H9 (cell line): ENCODE data around the gene TRIM69. TPM values are rescaled to one million over a fixed set of nuclear protein-coding genes. Genes with fewer than 3 reads are reported as not detected.

Source experiments
- DNase-seq: peaks from one replicate; pipeline ENCODE4 v3.0.0-alpha.2; 2017
- H2AFZ ChIP-seq: one replicate; pipeline ENCODE4 v1.6.1; 2013; ENCODE audit warnings: mild to moderate bottlenecking, low read length, control low read depth, moderate library complexity
- H2AK5ac ChIP-seq: 2 replicates; pipeline ENCODE4 v1.6.1; 2013; ENCODE audit warnings: low read length, control low read depth, mixed read lengths; ENCODE audit not compliant: insufficient read length
- H2BK120ac ChIP-seq: one replicate; pipeline ENCODE4 v1.6.1; 2013; ENCODE audit warnings: low read depth, mild to moderate bottlenecking, low read length, control low read depth, inconsistent platforms; ENCODE audit not compliant: poor library complexity, severe bottlenecking
- H2BK12ac ChIP-seq: 2 replicates; pipeline ENCODE4 v1.6.1; 2013; ENCODE audit warnings: low read length, control low read depth, mixed read lengths, low read depth; ENCODE audit not compliant: insufficient read length
- H2BK15ac ChIP-seq: 2 replicates; pipeline ENCODE4 v1.6.1; 2013; ENCODE audit warnings: low read depth, low read length, control low read depth
- H2BK20ac ChIP-seq: one replicate; pipeline ENCODE4 v1.6.1; 2013; ENCODE audit warnings: low read depth, mild to moderate bottlenecking, low read length, control low read depth, inconsistent platforms; ENCODE audit not compliant: poor library complexity, severe bottlenecking
- H2BK5ac ChIP-seq: 2 replicates; pipeline ENCODE4 v1.6.1; 2013; ENCODE audit warnings: low read length, control low read depth, mixed read lengths; ENCODE audit not compliant: insufficient read length
- H3K14ac ChIP-seq: 2 replicates; pipeline ENCODE4 v1.6.1; 2013; ENCODE audit warnings: low read length, control low read depth; ENCODE audit not compliant: insufficient read depth
- H3K18ac ChIP-seq: 2 replicates; pipeline ENCODE4 v1.6.1; 2013; ENCODE audit warnings: low read depth, mild to moderate bottlenecking, mixed read lengths, low read length, control low read depth; ENCODE audit not compliant: insufficient read length
- H3K23ac ChIP-seq: 2 replicates; pipeline ENCODE4 v1.6.1; 2013; ENCODE audit warnings: low read length, control low read depth, mixed read lengths, low read depth; ENCODE audit not compliant: insufficient read length
- H3K23me2 ChIP-seq: 2 replicates; pipeline ENCODE4 v1.6.1; 2013; ENCODE audit warnings: low read depth, mild to moderate bottlenecking, mixed read lengths, low read length, control low read depth; ENCODE audit not compliant: insufficient read length, poor library complexity, severe bottlenecking
- H3K27ac ChIP-seq: 2 replicates; pipeline ENCODE4 v1.5.1; 2013; ENCODE audit warnings: low read length, control low read depth, mixed read lengths, low read depth; ENCODE audit not compliant: insufficient read length
- H3K27me3 ChIP-seq: 2 replicates; pipeline ENCODE4 v1.6.1; 2013; ENCODE audit warnings: low read length, control low read depth, inconsistent platforms; ENCODE audit not compliant: insufficient read depth
- H3K4ac ChIP-seq: 2 replicates; pipeline ENCODE4 v1.6.1; 2013; ENCODE audit warnings: low read depth, mild to moderate bottlenecking, control low read depth, inconsistent platforms, low read length, moderate library complexity
- H3K4me1 ChIP-seq: 2 replicates; pipeline ENCODE4 v1.6.1; 2013; ENCODE audit warnings: low read length, control low read depth, inconsistent platforms; ENCODE audit not compliant: insufficient read depth
- H3K4me2 ChIP-seq: 2 replicates; pipeline ENCODE4 v1.6.1; 2013; ENCODE audit warnings: low read length, control low read depth, mixed read lengths; ENCODE audit not compliant: insufficient read length, insufficient read depth
- H3K56ac ChIP-seq: 2 replicates; pipeline ENCODE4 v1.6.1; 2013; ENCODE audit warnings: low read depth, mild to moderate bottlenecking, mixed read lengths, low read length, control low read depth; ENCODE audit not compliant: insufficient read length
- H3K79me1 ChIP-seq: 2 replicates; pipeline ENCODE4 v1.6.1; 2013; ENCODE audit warnings: low read depth, mild to moderate bottlenecking, moderate library complexity, low read length, control low read depth, inconsistent platforms; ENCODE audit not compliant: insufficient read depth, poor library complexity, severe bottlenecking
- H3K79me2 ChIP-seq: 2 replicates; pipeline ENCODE4 v1.6.1; 2013; ENCODE audit warnings: low read length, control low read depth, inconsistent platforms; ENCODE audit not compliant: insufficient read depth
- H3K9ac ChIP-seq: 2 replicates; pipeline ENCODE4 v1.6.1; 2013; ENCODE audit warnings: low read length, control low read depth, mixed read lengths; ENCODE audit not compliant: insufficient read length; ENCODE audit errors: extremely low read depth
- H3K9me3 ChIP-seq: one replicate; pipeline ENCODE4 v1.6.1; 2013; ENCODE audit warnings: low read depth, low read length, inconsistent platforms; ENCODE audit not compliant: control insufficient read depth
- H3T11ph ChIP-seq: one replicate; pipeline ENCODE4 v1.6.1; 2013; ENCODE audit warnings: mild to moderate bottlenecking, low read length, control low read depth, inconsistent platforms
- H4K20me1 ChIP-seq: one replicate; pipeline ENCODE4 v1.6.1; 2013; ENCODE audit not compliant: control insufficient read depth, insufficient read length, insufficient read depth
- H4K5ac ChIP-seq: 2 replicates; pipeline ENCODE4 v1.6.1; 2013; ENCODE audit warnings: low read depth, mild to moderate bottlenecking, mixed read lengths, low read length, control low read depth; ENCODE audit not compliant: insufficient read length
- H4K8ac ChIP-seq: replicated peaks from 2 replicates; pipeline ENCODE4 v1.6.1; 2013; ENCODE audit warnings: low read length, control low read depth, mixed read lengths, low read depth; ENCODE audit not compliant: insufficient read length
- H4K91ac ChIP-seq: 2 replicates; pipeline ENCODE4 v1.6.1; 2013; ENCODE audit warnings: low read depth, mild to moderate bottlenecking, moderate library complexity, mixed read lengths, low read length, control low read depth; ENCODE audit not compliant: insufficient read length
- H3K27ac Mint-ChIP-seq, 3 experiments: 2 replicates in 2 of 3; 3 replicates in 1 of 3; pipeline ENCODE4 v1.8.0; 2020 to 2021; ENCODE audit warnings: mixed read lengths in 3 of 3, mild to moderate bottlenecking in 1 of 3, moderate library complexity in 1 of 3
- H3K27me3 Mint-ChIP-seq: 2 replicates; pipeline ENCODE4 v1.8.0; 2021; ENCODE audit warnings: low read depth, mild to moderate bottlenecking, moderate library complexity, mixed read lengths
- H3K36me3 Mint-ChIP-seq, 3 experiments: 2 replicates in 2 of 3; 3 replicates in 1 of 3; pipeline ENCODE4 v1.8.0; 2020 to 2021; ENCODE audit warnings: low read depth in 3 of 3, mixed read lengths in 3 of 3; ENCODE audit not compliant: insufficient read depth in 1 of 3
- H3K4me1 Mint-ChIP-seq, 2 experiments: 2 replicates each; pipeline ENCODE4 v1.8.0; 2020; ENCODE audit warnings: mixed read lengths in 2 of 2
- H3K4me3 Mint-ChIP-seq, 2 experiments: 2 replicates in 1 of 2; 3 replicates in 1 of 2; pipeline ENCODE4 v1.8.0; 2020 to 2021; ENCODE audit warnings: mild to moderate bottlenecking in 2 of 2, mixed read lengths in 2 of 2, moderate library complexity in 1 of 2
- H3K9me3 Mint-ChIP-seq, 2 experiments: 2 replicates in 1 of 2; 3 replicates in 1 of 2; pipeline ENCODE4 v1.8.0; 2020; ENCODE audit warnings: mild to moderate bottlenecking in 2 of 2, mixed read lengths in 2 of 2, moderate library complexity in 1 of 2
- WGBS: extraction: QIAGEN DNeasy Blood & Tissue Kit; methylation state at CpG from one replicate; pipeline ENCODE4 v1.1.7; 2013; ENCODE audit warnings: missing lambda C conversion rate, low lambda C conversion rate, mixed read lengths; ENCODE audit not compliant: insufficient read length; ENCODE audit errors: extremely low coverage; 5-methylcytosine and 5-hydroxymethylcytosine counted together
- total RNA-seq: library from RNA; stranded (reverse); gene quantifications from 2 replicates; pipeline ENCODE4 v1.2.1, GENCODE V29; 2021
- TF ChIP-seq, protein P1 (sequence below): fragments of 200-600 bp; sonication (generic); conservative IDR thresholded peaks from 3 replicates; pipeline ENCODE4 v1.8.0; 2021; ENCODE audit warnings: antibody characterized with exemption, mild to moderate bottlenecking

The TRIM69 gene
- total RNA-seq, 1 experiment from 2014 or later = 4.3 TPM

DNA sequence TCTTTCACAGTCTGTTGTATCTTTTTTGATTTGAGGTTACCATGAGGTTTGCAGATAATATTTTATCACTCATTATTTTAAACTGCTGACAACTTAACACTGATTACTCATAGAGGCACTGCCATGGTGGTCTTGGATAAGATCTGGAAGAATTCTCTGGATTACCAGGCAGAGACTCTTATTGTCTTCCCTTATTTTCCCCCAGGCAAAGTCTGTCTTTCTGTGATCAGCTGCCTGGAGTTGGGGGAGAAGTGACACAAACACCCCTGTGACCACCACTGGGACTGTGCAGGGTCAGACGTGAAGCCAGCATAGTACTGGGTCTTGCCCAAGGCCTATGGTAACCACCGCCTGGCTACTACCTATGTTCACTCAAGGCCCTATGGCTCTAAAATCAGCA is 29.9 kb upstream of the TRIM69 start:
- no peaks in the 10 kb centered on the region for H3K79me1 ChIP-seq
- H3K4me1 ChIP-seq = no peaks in the 10 kb centered on the region
- no peak overlapping the region for H3K9ac ChIP-seq
- DNase-seq = no peak
- no peak overlapping the region for H3K56ac ChIP-seq
- H2BK12ac ChIP-seq = no peak overlapping the region
- no peak overlapping the region for H2BK15ac ChIP-seq
- H3K23ac ChIP-seq = no peak overlapping the region
- H4K20me1 ChIP-seq = no peaks in the 10 kb centered on the region
- no peak overlapping the region for H3K14ac ChIP-seq
- H3K9me3 ChIP-seq = no peaks in the 10 kb centered on the region
- H2BK120ac ChIP-seq = no peak overlapping the region
- H3K27ac ChIP-seq = no peak overlapping the region
- H3K27me3 ChIP-seq = no peaks in the 10 kb centered on the region
- Mint-ChIP-seq H3K36me3 (no peaks in the 10 kb centered on the region; a peak in 1 of 7 replicates), H3K9me3 (peaks cover 14 to 18% of the 10 kb centered on the region in 2 experiments), H3K27ac (no peak overlapping the region; a peak in 1 of 7 replicates), H3K4me1 (no peaks in the 10 kb centered on the region), H3K4me3 (no peak overlapping the region), H3K27me3 (peaks cover 4% of the 10 kb centered on the region)
- peaks cover 6% of the 10 kb centered on the region for H3K23me2 ChIP-seq
- no peak overlapping the region for H4K8ac ChIP-seq
- H3T11ph ChIP-seq = no peak overlapping the region
- H4K91ac ChIP-seq = no peak overlapping the region
- no peak overlapping the region for H3K18ac ChIP-seq
- TF ChIP-seq, protein P1, sequence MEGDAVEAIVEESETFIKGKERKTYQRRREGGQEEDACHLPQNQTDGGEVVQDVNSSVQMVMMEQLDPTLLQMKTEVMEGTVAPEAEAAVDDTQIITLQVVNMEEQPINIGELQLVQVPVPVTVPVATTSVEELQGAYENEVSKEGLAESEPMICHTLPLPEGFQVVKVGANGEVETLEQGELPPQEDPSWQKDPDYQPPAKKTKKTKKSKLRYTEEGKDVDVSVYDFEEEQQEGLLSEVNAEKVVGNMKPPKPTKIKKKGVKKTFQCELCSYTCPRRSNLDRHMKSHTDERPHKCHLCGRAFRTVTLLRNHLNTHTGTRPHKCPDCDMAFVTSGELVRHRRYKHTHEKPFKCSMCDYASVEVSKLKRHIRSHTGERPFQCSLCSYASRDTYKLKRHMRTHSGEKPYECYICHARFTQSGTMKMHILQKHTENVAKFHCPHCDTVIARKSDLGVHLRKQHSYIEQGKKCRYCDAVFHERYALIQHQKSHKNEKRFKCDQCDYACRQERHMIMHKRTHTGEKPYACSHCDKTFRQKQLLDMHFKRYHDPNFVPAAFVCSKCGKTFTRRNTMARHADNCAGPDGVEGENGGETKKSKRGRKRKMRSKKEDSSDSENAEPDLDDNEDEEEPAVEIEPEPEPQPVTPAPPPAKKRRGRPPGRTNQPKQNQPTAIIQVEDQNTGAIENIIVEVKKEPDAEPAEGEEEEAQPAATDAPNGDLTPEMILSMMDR = no peak
- no CpG with 5 or more reads among the region's 2 CpGs for WGBS
- no peak overlapping the region for H2AK5ac ChIP-seq
- no peak overlapping the region for H3K4ac ChIP-seq
- H3K79me2 ChIP-seq = no peaks in the 10 kb centered on the region
- no peak overlapping the region for H3K4me2 ChIP-seq
- no peak overlapping the region for H2AFZ ChIP-seq
- H2BK20ac ChIP-seq = no peak overlapping the region
- no peak overlapping the region for H2BK5ac ChIP-seq
- no peak overlapping the region for H4K5ac ChIP-seq
